SKM-1 (cell line): Measurements from ENCODE around the gene TMEM132A.
"Not testable (repeated sequence)": the region's sequence is repeated elsewhere in the genome, so short reads cannot be mapped to it uniquely, and the experiment has no call there.

Experiments
- DNase-seq: peaks from one replicate; lab custom pipeline; 2025; ENCODE audit not compliant: unreplicated experiment; lab: John Stamatoyannopoulos, UW

The TMEM132A gene

GRCh38 chr11:60905551-60906113, 18.6 kb upstream of the TMEM132A start:
- DNase-seq: no peak

GRCh38 chr11:60906132-60906972, 17.9 kb upstream of the TMEM132A start, which contains the start of gene PRPF19:
TSS of gene PRPF19 (minus strand) at chr11:60906585. CDS start at chr11:60906382, 203 bp downstream.
- peak; percentile 98 for DNase-seq

- DNase-seq: no peak
Observed at GRCh38 chr11:60908803-60909202, 15.5 kb upstream of the TMEM132A start.

- DNase-seq: not testable (repeated sequence)
Observed at GRCh38 chr11:60909680-60910280, 14.5 kb upstream of the TMEM132A start.

GRCh38 chr11:60910281-60910687, 14.0 kb upstream of the TMEM132A start:
- DNase-seq: peak; percentile 87

- DNase-seq: no peak
Observed at GRCh38 chr11:60910711-60911380, 13.4 kb upstream of the TMEM132A start.

- DNase-seq: no peak
Observed at GRCh38 chr11:60912223-60912850, 11.9 kb upstream of the TMEM132A start.

GRCh38 chr11:60912851-60913528, 11.3 kb upstream of the TMEM132A start:
- no peak for DNase-seq

- peak; percentile 83 for DNase-seq
Observed at GRCh38 chr11:60913793-60914632, 10.2 kb upstream of the TMEM132A start, which contains the start of gene TMEM109. TSS of gene TMEM109 (plus strand) at chr11:60914158. CDS start at chr11:60919694, 5,536 bp downstream.

GRCh38 chr11:60914633-60915247, 9.5 kb upstream of the TMEM132A start:
- no peak for DNase-seq

GRCh38 chr11:60915248-60915914, 8.9 kb upstream of the TMEM132A start:
- peak; percentile 19 for DNase-seq

GRCh38 chr11:60916669-60917206, 7.5 kb upstream of the TMEM132A start:
- DNase-seq: no peak

GRCh38 chr11:60917267-60917666, 7.0 kb upstream of the TMEM132A start:
- DNase-seq: no peak

GRCh38 chr11:60918251-60918938, 5.9 kb upstream of the TMEM132A start:
- DNase-seq: no peak

GRCh38 chr11:60918939-60919265, 5.4 kb upstream of the TMEM132A start:
- no peak for DNase-seq

GRCh38 chr11:60919320-60919719, 4.9 kb upstream of the TMEM132A start:
- no peak for DNase-seq

GRCh38 chr11:60919956-60920355, 4.3 kb upstream of the TMEM132A start:
- no peak for DNase-seq

GRCh38 chr11:60921259-60921658, 3.0 kb upstream of the TMEM132A start:
- DNase-seq: no peak
